ENCODE data around the gene ERBIN. TPM values are rescaled to one million over a fixed set of nuclear protein-coding genes. Genes with fewer than 3 reads are reported as not detected.

Gene ERBIN
- total RNA-seq, 1 donor from 2014 or later, result 60.2 TPM

GRCh38 chr5:66001952-66002351 lies 75.6 kb downstream of the ERBIN start:
- TF ChIP-seq, protein P1, sequence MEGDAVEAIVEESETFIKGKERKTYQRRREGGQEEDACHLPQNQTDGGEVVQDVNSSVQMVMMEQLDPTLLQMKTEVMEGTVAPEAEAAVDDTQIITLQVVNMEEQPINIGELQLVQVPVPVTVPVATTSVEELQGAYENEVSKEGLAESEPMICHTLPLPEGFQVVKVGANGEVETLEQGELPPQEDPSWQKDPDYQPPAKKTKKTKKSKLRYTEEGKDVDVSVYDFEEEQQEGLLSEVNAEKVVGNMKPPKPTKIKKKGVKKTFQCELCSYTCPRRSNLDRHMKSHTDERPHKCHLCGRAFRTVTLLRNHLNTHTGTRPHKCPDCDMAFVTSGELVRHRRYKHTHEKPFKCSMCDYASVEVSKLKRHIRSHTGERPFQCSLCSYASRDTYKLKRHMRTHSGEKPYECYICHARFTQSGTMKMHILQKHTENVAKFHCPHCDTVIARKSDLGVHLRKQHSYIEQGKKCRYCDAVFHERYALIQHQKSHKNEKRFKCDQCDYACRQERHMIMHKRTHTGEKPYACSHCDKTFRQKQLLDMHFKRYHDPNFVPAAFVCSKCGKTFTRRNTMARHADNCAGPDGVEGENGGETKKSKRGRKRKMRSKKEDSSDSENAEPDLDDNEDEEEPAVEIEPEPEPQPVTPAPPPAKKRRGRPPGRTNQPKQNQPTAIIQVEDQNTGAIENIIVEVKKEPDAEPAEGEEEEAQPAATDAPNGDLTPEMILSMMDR (conservative IDR thresholded peaks at IDR 0.05), result no peak
- H3K36me3 Mint-ChIP-seq, result peaks cover 50% of the 10 kb centered on the region
- H3K9me3 Mint-ChIP-seq, result peaks cover 8% of the 10 kb centered on the region
- H3K4me3 Mint-ChIP-seq, result no peak overlapping the region
- no peaks in the 10 kb centered on the region for H3K27me3 Mint-ChIP-seq
- H3K4me1 Mint-ChIP-seq (ENCODE audit: unreplicated experiment), result no peaks in the 10 kb centered on the region
- H3K27ac Mint-ChIP-seq, result no peak overlapping the region
- DNase-seq (ENCODE audit: extremely low spot score, unreplicated experiment), result no peak

- peaks cover 8% of the 10 kb centered on the region for H3K9me3 Mint-ChIP-seq
- no peak overlapping the region for H3K4me3 Mint-ChIP-seq
- no peak overlapping the region for H3K27ac Mint-ChIP-seq
- H3K36me3 Mint-ChIP-seq, result peaks cover 50% of the 10 kb centered on the region
- no peaks in the 10 kb centered on the region for H3K27me3 Mint-ChIP-seq
- no peak for DNase-seq (ENCODE audit: extremely low spot score, unreplicated experiment)
- H3K4me1 Mint-ChIP-seq (ENCODE audit: unreplicated experiment), result no peaks in the 10 kb centered on the region
- TF ChIP-seq, protein P1 (conservative IDR thresholded peaks at IDR 0.05), result no peak
Observed at GRCh38 chr5:66002415-66002814, 76.0 kb downstream of the ERBIN start.

- no peak for DNase-seq (ENCODE audit: extremely low spot score, unreplicated experiment)
- H3K36me3 Mint-ChIP-seq, result peaks cover 53% of the 10 kb centered on the region
- TF ChIP-seq, protein P1 (conservative IDR thresholded peaks at IDR 0.05), result no peak
- H3K27ac Mint-ChIP-seq, result no peak overlapping the region
- peaks cover 8% of the 10 kb centered on the region for H3K9me3 Mint-ChIP-seq
- H3K27me3 Mint-ChIP-seq, result no peaks in the 10 kb centered on the region
- H3K4me1 Mint-ChIP-seq (ENCODE audit: unreplicated experiment), result no peaks in the 10 kb centered on the region
- H3K4me3 Mint-ChIP-seq, result no peak overlapping the region
Observed at GRCh38 chr5:66004216-66004615, 77.8 kb downstream of the ERBIN start.

DNA sequence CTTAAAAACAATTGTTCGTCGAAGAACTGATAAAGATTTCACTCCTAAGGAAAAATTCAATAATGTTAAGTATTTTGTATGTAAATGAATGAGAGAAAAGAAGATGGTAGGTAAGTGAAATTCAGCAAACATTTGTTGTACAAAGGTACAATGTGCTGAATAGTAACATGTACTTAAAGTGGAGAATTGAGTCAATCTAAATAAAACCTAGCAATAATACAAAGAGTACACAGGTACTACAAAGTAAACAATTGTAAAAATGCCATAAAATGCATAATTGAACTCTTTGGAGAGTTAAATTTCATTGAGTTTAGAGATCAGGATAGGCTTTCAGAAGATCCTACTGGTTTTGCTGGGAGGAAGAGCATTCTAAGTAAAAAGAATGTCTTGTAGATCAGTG lies 82.9 kb downstream of the ERBIN start:
- DNase-seq (ENCODE audit: extremely low spot score, unreplicated experiment), result no peak
- Mint-ChIP-seq H3K4me3 (no peak overlapping the region), H3K27ac (no peak overlapping the region), H3K36me3 (peaks cover 24% of the 10 kb centered on the region), H3K4me1 (ENCODE audit: unreplicated experiment) (no peaks in the 10 kb centered on the region), H3K9me3 (peaks cover 8% of the 10 kb centered on the region), H3K27me3 (no peaks in the 10 kb centered on the region)
- TF ChIP-seq, protein P1 (conservative IDR thresholded peaks at IDR 0.05), result no peak

- Mint-ChIP-seq H3K27ac (no peak overlapping the region), H3K36me3 (peaks cover 19% of the 10 kb centered on the region), H3K4me3 (no peak overlapping the region), H3K9me3 (no peaks in the 10 kb centered on the region), H3K4me1 (ENCODE audit: unreplicated experiment) (no peaks in the 10 kb centered on the region), H3K27me3 (no peaks in the 10 kb centered on the region)
- no peak for DNase-seq (ENCODE audit: extremely low spot score, unreplicated experiment)
- TF ChIP-seq, protein P1 (conservative IDR thresholded peaks at IDR 0.05), result no peak
Observed at GRCh38 chr5:66010476-66010875, 84.1 kb downstream of the ERBIN start.

GRCh38 chr5:66012271-66012670 lies 85.9 kb downstream of the ERBIN start:
- Mint-ChIP-seq H3K4me3 (no peak overlapping the region), H3K27me3 (no peaks in the 10 kb centered on the region), H3K4me1 (ENCODE audit: unreplicated experiment) (no peaks in the 10 kb centered on the region), H3K27ac (no peak overlapping the region), H3K9me3 (no peaks in the 10 kb centered on the region), H3K36me3 (peaks cover 26% of the 10 kb centered on the region)
- DNase-seq (ENCODE audit: extremely low spot score, unreplicated experiment), result no peak
- TF ChIP-seq, protein P1 (conservative IDR thresholded peaks at IDR 0.05), result no peak

All from type B pancreatic cell (in vitro differentiated cells).